Dermis blood vessel endothelial cell (primary cell): ENCODE measurements around the gene NUP160. TPM values are rescaled to one million over a fixed set of nuclear protein-coding genes. Genes with fewer than 3 reads are reported as not detected.
"Not testable (repeated sequence)": the region's sequence is repeated elsewhere in the genome, so short reads cannot be mapped to it uniquely, and the experiment has no call there.

Experiments used
- DNase-seq: peaks from one replicate; pipeline ENCODE4 v3.0.0; 2010
- total RNA-seq: library from RNA; depleted of rRNA; stranded (reverse); fragments of >200 nt; gene quantifications from 2 replicates; pipeline ENCODE4 v1.2.3, GENCODE V29; 2014

NUP160 gene
- total RNA-seq, 1 donor from 2014 or later, result 25.9 TPM

GRCh38 chr11:47784785-47785381 lies 63.3 kb downstream of the NUP160 start:
- no peak for DNase-seq

GRCh38 chr11:47783087-47783610 lies 65.0 kb downstream of the NUP160 start:
- DNase-seq, result no peak

GRCh38 chr11:47778878-47779483 lies 69.2 kb downstream of the NUP160 start:
- no peak for DNase-seq

DNA sequence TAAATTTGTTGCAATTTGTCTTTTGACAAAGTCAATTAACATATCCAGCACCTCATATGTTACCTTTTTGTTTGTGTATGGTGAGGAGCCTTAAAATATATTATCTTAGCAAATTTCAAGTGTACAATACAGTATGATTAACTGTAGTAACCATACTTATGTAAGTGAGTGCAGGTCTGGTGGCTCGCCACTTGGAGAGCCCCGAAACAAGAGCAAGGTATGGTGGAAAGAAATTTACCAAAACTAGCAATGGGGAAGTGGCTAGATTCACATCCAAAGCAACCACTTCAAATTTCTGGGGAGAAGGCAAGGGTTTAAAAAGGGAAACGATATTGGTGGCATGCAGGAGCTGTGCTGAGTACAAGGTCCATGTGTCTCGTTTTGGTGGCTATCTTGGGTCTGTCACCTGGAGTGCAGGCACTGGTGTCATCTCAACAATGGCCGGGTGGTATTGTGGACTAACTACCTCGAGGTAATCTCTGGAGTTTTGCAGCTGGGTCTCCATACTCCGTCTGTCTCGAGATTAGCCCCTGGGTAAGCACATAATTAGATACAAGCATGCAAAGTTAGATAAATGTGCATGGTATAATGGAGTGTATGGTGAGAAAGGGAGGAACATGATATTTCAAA lies 72.8 kb downstream of the NUP160 start:
- DNase-seq, result no peak

DNA sequence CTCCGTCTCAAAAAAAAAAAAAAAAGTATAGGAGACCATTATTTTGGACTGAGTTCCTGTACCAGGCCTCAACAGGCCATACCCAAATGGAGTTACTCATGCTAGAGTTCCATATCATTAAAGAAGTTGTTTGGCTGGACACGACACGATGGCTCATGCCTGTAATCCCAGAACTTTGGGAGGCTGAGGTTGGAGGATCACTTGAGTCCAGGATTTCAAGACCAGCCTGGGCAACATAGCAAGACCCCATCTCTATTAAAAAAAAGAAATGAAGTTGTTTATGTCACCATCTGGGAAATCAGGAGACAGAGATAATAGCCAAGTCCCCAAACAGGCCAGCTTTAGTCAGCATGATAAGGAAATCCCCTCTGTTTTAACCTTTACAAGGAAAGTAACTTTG lies 74.3 kb downstream of the NUP160 start:
- DNase-seq, result no peak

DNA sequence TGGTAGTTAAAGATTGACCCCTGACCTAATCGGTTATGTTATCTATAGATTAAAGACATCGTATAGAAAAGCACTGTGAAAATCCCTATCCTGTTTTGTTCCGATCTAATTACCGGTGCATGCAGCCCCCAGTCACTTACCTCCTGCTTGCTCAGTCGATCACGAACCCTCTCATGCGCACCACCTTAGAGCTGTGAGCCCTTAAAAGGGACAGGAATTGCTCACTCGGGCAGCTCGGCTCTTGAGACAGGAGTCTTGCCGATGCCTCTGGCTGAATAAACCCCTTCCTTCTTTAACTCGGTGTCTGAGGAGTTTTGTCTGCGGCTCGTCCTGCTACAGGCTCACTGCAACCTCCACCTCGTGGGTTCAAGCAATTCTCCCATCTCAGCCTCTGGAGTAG lies 78.6 kb downstream of the NUP160 start:
- not testable (repeated sequence) for DNase-seq

- peak; percentile 94 for DNase-seq
Measured at GRCh38 chr11:47768101-47768612, 80.0 kb downstream of the NUP160 start.

DNA sequence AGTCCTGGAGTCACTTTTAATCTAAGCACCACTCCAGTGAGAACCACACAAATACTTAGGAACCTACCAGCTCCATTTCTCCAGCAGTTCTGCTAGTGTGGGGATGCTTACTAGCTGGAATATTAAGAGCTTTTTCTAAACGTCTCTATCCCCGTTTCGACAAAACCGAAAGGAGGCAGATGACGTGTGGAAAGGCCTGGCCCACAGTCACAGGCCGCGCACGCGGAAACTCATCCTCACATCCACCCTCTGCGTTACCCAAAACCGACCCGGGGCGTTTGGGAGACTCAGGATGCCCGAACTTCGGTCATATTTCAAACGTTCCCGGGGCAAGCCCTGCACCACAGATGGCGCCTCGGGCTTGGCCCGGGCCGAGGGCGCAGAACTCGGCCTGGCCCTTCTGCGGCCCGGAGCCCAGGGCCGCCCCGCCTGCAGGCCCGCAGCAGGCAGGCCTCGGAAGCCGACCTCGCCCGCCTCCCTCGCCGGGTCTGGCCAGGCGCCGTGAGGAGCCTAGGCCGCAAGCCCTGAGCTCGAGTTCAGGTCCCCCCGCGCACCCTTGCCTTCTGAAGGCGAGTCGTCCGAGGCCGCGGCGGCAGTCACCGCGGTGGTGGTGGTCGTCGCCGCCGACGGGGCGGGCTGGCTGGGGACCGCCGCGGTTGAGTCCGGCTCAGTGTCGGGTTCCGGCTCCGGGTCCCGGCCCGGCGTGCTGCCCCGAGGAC lies 81.5 kb downstream of the NUP160 start:
- peak; percentile 73 for DNase-seq

GRCh38 chr11:47765086-47765485 lies 83.1 kb downstream of the NUP160 start:
- no peak for DNase-seq

GRCh38 chr11:47759291-47759690 lies 88.9 kb downstream of the NUP160 start:
- not testable (repeated sequence) for DNase-seq

GRCh38 chr11:47756208-47756607 lies 91.9 kb downstream of the NUP160 start:
- no peak for DNase-seq

GRCh38 chr11:47750725-47751124 lies 97.4 kb downstream of the NUP160 start:
- no peak for DNase-seq

- DNase-seq, result not testable (repeated sequence)
Measured at GRCh38 chr11:47742494-47742893, 105.7 kb downstream of the NUP160 start.

DNA sequence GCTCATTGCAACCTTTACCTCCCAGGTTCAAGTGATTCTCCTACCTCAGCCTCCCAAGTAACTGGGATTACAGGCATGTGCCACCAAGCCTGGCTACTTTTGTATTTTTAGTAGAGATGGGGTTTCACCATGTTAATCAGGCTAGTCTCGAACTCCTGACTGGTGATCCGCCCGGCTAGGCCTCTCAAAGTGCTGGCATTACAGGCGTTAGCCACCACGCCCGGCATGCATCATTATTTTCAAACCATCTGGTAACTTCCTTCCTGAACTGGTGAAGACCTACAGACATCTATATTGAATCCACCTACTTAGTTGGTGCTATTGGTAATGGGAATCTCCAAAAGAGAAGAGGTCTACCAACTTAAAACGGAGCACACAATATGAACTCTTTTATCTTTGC lies 110.3 kb downstream of the NUP160 start:
- DNase-seq, result not testable (repeated sequence)

DNA sequence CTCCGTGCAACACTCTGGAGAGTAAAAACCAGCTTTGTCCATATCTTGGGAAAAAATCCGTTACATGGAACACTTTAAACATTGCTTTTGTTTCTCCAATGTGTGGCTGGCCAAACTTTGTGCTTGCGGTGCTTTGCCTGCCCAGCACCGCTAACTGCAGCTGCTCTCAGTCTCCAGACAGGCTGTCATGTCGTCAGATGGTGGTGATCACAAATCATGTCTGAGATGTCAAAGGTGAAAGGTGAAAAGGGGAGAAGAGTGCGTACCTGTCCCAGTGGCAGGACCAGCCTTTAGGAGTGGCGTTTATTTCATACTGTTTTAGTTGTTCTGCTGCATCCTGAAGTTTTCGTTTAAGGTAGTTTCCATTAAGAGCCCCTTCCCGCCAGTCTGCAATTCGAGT lies 115.9 kb downstream of the NUP160 start:
- DNase-seq, result no peak

GRCh38 chr11:47731475-47731874 lies 116.7 kb downstream of the NUP160 start:
- no peak for DNase-seq

Other genes with a start within 250 kb of the NUP160 start
- gene MTCH2, start 205.8 kb downstream of the NUP160 start, total RNA-seq, result 104 and 133 TPM in 2 replicates
- 0.17 and 0.23 TPM in 2 replicates for gene AGBL2, start 133.0 kb downstream of the NUP160 start, total RNA-seq
- gene FNBP4, start 81.0 kb downstream of the NUP160 start, total RNA-seq, result 50.0 and 69.3 TPM in 2 replicates
- gene PTPRJ, start 132.2 kb upstream of the NUP160 start, total RNA-seq, result 0.60 and 1.4 TPM in 2 replicates